K562 (cell line): ENCODE measurements around the gene DNAJC25. TPM values are rescaled to one million over a fixed set of nuclear protein-coding genes. Genes with fewer than 3 reads are reported as not detected.

Source experiments
- BCL6 ChIP-seq: fragments of 250-450 bp; sonication (Bioruptor Pico); IDR thresholded peaks from 2 replicates; pipeline ENCODE4 v1.4.0; 2020
- CREB5 ChIP-seq: fragments of 250-450 bp; sonication (Bioruptor Pico); IDR thresholded peaks from 2 replicates; pipeline ENCODE4 v1.5.0; 2020; ENCODE audit warnings: mild to moderate bottlenecking
- E2F6 ChIP-seq, 2 experiments: IDR thresholded peaks; 2 replicates each; pipeline ENCODE4 v1.6.1; 2011; ENCODE audit warnings: borderline replicate concordance in 1 of 2, control low read depth in 1 of 2, low read depth in 1 of 2, low read length in 1 of 2, mild to moderate bottlenecking in 1 of 2, mixed read lengths in 1 of 2, moderate library complexity in 1 of 2; ENCODE audit not compliant: insufficient read depth in 1 of 2, insufficient read length in 1 of 2, poor library complexity in 1 of 2, severe bottlenecking in 1 of 2; ENCODE audit errors: extremely low read depth in 1 of 2
- HDAC6 ChIP-seq: IDR thresholded peaks from 2 replicates; pipeline ENCODE4 v1.6.1; 2012; ENCODE audit warnings: low read depth, mild to moderate bottlenecking, control low read depth, inconsistent platforms, low read length, moderate library complexity
- PBX2 ChIP-seq, 2 experiments: IDR thresholded peaks in 1 of 2; conservative IDR thresholded peaks in 1 of 2; 2 replicates each; pipeline ENCODE4 v1.6.1; 2016; ENCODE audit warnings: low read depth in 2 of 2, mild to moderate bottlenecking in 1 of 2, missing compliant biosample characterization in 1 of 2, missing genetic modification characterization in 1 of 2, moderate library complexity in 1 of 2
- RBFOX2 ChIP-seq: fragments of 200-400 bp; formaldehyde crosslinking; IDR thresholded peaks from 2 replicates; pipeline ENCODE4 v1.6.1; 2017; ENCODE audit warnings: low read depth, mild to moderate bottlenecking, low read length, moderate library complexity
- SOX6 ChIP-seq: fragments of 450-650 bp; IDR thresholded peaks from 2 replicates; pipeline ENCODE4 v1.6.1; 2014; ENCODE audit warnings: mild to moderate bottlenecking
- ZNF12 ChIP-seq: sonication (generic); formaldehyde crosslinking; IDR thresholded peaks from 2 replicates; pipeline ENCODE4 v1.4.0; 2020; ENCODE audit warnings: mild to moderate bottlenecking, missing genetic modification reagents
- ZNF408 ChIP-seq: fragments of 250-450 bp; sonication (Bioruptor Pico); IDR thresholded peaks from 2 replicates; pipeline ENCODE4 v1.4.0; 2020; ENCODE audit warnings: low read depth, mild to moderate bottlenecking, moderate library complexity
- ZNF764 ChIP-seq: fragments of 250-450 bp; sonication (Bioruptor Pico); IDR thresholded peaks from 2 replicates; pipeline ENCODE4 v1.4.0; 2020; ENCODE audit warnings: low read depth, mild to moderate bottlenecking, moderate library complexity
- polyA plus RNA-seq, 8 experiments: library from polyadenylated mRNA; depleted of rRNA in 4 of 8; stranded (reverse) in 5 of 8; unstranded in 3 of 8; fragments of >200 nt; fragmentation: Nextera tagmentation in 2 of 8; fragmentation: Illumina TruSeq in 1 of 8; extraction: Ambion mirVana in 2 of 8; extraction: Trizol in 1 of 8; gene quantifications; 2 replicates each; pipeline versions ENCODE4 v1.2.1 to v1.2.3, GENCODE V29; 2011 to 2014; ENCODE audit warnings: inconsistent platforms in 1 of 8, missing spikeins in 1 of 8
- total RNA-seq, 7 experiments: library from RNA; depleted of rRNA in 6 of 7; stranded (reverse); fragments of >200 nt in 6 of 7; fragmentation: Illumina TruSeq in 2 of 7; extraction: Trizol in 2 of 7; gene quantifications; 2 replicates each; pipeline versions ENCODE4 v1.2.1 to v1.2.3, GENCODE V29; 2011 to 2021; ENCODE audit warnings: low replicate concordance in 1 of 7
- TF ChIP-seq, protein P1 (sequence below): fragments of 450-650 bp; IDR thresholded peaks from 2 replicates; pipeline ENCODE4 v1.6.1; 2016; ENCODE audit warnings: mild to moderate bottlenecking, moderate library complexity

DNAJC25 gene
- total and polyA plus RNA-seq, 9 of the 15 experiments (the other 6 are each of a cell fraction or from before 2014, with no cell fraction given): 3.7 to 11.2 (median 7.1) TPM

- TF ChIP-seq E2F6 (IDR thresholded peaks at IDR 0.05; ENCODE audit: borderline replicate concordance in 1 of 2, extremely low read depth in 1 of 2, insufficient read depth in 1 of 2, insufficient read length in 1 of 2, low read depth in 1 of 2, low read length in 1 of 2, poor library complexity in 1 of 2, severe bottlenecking in 1 of 2): peak in 1 of 2 experiments; percentile 54
- TF ChIP-seq, protein P1, sequence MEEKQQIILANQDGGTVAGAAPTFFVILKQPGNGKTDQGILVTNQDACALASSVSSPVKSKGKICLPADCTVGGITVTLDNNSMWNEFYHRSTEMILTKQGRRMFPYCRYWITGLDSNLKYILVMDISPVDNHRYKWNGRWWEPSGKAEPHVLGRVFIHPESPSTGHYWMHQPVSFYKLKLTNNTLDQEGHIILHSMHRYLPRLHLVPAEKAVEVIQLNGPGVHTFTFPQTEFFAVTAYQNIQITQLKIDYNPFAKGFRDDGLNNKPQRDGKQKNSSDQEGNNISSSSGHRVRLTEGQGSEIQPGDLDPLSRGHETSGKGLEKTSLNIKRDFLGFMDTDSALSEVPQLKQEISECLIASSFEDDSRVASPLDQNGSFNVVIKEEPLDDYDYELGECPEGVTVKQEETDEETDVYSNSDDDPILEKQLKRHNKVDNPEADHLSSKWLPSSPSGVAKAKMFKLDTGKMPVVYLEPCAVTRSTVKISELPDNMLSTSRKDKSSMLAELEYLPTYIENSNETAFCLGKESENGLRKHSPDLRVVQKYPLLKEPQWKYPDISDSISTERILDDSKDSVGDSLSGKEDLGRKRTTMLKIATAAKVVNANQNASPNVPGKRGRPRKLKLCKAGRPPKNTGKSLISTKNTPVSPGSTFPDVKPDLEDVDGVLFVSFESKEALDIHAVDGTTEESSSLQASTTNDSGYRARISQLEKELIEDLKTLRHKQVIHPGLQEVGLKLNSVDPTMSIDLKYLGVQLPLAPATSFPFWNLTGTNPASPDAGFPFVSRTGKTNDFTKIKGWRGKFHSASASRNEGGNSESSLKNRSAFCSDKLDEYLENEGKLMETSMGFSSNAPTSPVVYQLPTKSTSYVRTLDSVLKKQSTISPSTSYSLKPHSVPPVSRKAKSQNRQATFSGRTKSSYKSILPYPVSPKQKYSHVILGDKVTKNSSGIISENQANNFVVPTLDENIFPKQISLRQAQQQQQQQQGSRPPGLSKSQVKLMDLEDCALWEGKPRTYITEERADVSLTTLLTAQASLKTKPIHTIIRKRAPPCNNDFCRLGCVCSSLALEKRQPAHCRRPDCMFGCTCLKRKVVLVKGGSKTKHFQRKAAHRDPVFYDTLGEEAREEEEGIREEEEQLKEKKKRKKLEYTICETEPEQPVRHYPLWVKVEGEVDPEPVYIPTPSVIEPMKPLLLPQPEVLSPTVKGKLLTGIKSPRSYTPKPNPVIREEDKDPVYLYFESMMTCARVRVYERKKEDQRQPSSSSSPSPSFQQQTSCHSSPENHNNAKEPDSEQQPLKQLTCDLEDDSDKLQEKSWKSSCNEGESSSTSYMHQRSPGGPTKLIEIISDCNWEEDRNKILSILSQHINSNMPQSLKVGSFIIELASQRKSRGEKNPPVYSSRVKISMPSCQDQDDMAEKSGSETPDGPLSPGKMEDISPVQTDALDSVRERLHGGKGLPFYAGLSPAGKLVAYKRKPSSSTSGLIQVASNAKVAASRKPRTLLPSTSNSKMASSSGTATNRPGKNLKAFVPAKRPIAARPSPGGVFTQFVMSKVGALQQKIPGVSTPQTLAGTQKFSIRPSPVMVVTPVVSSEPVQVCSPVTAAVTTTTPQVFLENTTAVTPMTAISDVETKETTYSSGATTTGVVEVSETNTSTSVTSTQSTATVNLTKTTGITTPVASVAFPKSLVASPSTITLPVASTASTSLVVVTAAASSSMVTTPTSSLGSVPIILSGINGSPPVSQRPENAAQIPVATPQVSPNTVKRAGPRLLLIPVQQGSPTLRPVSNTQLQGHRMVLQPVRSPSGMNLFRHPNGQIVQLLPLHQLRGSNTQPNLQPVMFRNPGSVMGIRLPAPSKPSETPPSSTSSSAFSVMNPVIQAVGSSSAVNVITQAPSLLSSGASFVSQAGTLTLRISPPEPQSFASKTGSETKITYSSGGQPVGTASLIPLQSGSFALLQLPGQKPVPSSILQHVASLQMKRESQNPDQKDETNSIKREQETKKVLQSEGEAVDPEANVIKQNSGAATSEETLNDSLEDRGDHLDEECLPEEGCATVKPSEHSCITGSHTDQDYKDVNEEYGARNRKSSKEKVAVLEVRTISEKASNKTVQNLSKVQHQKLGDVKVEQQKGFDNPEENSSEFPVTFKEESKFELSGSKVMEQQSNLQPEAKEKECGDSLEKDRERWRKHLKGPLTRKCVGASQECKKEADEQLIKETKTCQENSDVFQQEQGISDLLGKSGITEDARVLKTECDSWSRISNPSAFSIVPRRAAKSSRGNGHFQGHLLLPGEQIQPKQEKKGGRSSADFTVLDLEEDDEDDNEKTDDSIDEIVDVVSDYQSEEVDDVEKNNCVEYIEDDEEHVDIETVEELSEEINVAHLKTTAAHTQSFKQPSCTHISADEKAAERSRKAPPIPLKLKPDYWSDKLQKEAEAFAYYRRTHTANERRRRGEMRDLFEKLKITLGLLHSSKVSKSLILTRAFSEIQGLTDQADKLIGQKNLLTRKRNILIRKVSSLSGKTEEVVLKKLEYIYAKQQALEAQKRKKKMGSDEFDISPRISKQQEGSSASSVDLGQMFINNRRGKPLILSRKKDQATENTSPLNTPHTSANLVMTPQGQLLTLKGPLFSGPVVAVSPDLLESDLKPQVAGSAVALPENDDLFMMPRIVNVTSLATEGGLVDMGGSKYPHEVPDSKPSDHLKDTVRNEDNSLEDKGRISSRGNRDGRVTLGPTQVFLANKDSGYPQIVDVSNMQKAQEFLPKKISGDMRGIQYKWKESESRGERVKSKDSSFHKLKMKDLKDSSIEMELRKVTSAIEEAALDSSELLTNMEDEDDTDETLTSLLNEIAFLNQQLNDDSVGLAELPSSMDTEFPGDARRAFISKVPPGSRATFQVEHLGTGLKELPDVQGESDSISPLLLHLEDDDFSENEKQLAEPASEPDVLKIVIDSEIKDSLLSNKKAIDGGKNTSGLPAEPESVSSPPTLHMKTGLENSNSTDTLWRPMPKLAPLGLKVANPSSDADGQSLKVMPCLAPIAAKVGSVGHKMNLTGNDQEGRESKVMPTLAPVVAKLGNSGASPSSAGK: no peak; the same call in 1 of the 2 replicates
- no peak for TF ChIP-seq BCL6 (CRISPR knock-in tag)
- TF ChIP-seq PBX2 (CRISPR knock-in tag; IDR thresholded peaks at IDR 0.05; ENCODE audit: low read depth): no peak
- no peak for TF ChIP-seq PBX2 (tag; conservative IDR thresholded peaks at IDR 0.05; ENCODE audit: low read depth)
- TF ChIP-seq CREB5 (CRISPR knock-in tag): no peak
- TF ChIP-seq HDAC6: no peak
- TF ChIP-seq ZNF408 (CRISPR knock-in tag): no peak
- peak; percentile 54; the same call in 1 of the 2 replicates for TF ChIP-seq ZNF12 (CRISPR knock-in tag)
- TF ChIP-seq SOX6: peak; percentile 70; the same call in 1 of the 2 replicates
- TF ChIP-seq RBFOX2: no peak
- no peak for TF ChIP-seq ZNF764 (CRISPR knock-in tag)
Measured at GRCh38 chr9:111630964-111631213, 245 bp upstream of the DNAJC25 start (continued).
